ENCODE data around the gene AEN.

The AEN gene

DNA sequence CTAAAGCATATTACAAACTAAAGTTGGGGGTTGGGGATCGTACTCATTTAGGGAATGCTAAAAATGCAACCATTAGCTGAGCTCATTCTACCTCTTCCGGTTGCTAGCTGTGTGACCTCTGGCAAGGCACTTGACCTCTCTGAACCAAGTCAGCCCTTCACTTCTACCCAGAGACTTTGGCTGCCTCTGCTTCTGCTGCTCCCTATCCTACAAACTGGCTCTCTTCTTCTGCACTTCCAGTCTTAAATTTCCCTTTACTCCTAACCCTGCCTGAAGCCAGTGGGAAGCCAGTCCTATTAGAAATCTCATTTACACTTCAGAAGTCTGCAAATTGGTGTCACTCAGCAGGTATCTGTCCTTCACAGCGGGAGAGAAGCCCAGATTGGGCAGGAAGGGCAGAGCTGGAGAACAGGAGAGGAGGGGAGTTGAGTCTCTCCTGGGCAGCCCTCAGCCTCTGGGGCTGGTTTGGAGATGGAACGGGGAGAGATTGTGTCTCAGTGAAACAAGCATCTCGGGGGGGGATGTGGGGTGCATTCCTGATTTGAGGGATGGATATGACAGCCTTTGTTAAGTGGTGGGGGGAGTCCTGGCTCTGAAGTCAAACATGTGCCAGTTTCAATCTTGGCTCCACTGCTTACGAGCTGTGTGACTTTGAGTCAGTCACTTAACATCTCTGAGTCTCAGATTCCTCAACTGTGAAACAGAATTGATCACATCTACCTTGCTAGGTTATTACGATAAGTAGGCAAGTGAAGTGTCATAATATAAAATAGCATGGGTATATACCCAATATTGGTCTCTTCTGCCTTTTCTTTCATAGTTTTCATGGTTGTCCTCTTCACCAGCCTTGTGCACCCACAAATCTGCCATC, 7.8 kb upstream of the AEN start:
- no peak for DNase-seq

DNA sequence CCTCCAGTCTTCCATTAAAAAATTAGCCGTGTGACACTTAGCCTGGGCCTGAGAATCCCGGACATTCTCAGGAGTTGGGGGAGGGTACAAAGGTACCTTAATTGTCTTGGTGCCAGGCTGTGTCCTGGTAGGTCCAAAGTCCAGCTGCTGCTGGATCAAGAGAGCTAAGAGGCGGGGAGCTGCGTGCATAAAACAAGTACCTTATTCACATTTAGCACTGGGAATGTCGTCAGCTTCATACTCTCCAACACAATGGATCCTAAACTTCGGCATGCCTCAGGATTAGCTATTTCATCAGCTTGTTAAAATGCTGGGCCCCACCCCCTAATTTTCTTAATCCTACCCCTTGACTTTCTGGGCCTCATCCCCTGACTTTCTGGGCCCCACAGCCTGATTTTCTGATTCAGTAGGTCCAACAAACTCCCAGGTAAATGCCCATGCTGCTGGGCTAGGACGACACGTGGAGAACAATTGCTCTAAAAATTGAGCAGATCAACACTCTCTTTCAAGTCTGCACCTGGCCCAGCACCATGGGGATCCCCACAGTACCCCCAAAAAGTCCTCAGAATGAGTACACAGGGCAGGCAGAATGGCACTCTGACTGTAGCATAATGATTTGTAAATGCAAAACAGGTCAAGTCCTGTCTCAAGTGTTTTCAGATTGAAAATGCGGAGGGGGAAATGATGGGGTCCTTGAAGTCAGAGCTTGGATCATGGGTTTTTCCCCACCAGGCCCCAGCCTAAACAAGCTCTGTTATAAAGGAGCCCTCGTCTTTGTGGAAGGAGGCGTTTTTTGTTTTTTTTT, 5.6 kb upstream of the AEN start:
- no peak for DNase-seq

DNA sequence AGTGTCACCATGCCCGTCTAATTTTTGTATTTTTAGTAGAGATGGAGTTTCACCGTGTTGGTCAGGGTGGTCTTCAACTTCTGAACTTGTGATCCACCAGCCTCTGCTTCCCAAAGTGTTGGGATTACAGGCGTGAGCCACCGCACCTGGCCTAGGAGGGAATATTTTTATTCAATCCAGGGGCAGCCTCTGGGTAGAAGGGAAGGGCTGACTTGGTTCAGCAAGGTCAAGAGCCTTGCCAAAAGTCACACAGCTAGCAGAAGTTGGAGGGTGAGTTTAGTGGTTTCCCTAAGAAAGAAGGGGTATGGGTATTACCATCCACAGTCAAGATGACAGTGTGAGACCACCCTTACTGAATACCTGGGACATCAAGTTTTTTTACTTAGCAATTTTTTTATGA, 4.9 kb upstream of the AEN start:
- DNase-seq, result no peak

DNA sequence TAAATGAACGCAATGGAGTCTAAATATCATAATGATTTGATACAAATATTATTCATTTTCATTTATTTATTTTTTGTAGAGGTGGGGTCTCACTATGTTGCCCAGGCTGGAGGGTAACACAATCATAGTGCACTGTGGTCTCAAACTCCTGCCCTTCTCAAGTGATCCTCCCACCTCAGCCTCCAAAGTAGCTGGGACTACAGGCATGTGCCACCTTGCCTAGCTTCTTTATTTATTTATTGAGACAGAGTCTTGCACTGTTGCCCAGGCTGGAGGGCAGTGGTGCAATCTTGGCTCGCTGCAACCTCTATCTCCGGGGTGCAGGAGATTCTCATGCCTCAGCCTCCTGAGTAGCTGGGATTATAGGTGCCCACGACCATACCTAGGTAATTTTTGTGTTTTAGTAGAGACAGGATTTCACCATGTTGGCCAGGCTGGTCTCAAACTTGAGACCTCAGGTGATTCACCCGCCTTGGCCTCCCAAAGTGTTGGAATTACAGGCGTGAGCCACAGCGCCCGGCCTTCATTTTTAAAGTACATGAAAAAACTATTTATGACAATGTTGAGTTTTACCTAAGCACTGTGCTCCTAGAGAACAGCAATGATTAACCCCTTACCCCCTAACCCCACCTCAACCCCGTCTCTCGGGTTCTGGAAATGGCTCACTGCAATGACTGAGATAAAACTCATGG, 4.0 kb upstream of the AEN start:
- DNase-seq, result no peak

DNA sequence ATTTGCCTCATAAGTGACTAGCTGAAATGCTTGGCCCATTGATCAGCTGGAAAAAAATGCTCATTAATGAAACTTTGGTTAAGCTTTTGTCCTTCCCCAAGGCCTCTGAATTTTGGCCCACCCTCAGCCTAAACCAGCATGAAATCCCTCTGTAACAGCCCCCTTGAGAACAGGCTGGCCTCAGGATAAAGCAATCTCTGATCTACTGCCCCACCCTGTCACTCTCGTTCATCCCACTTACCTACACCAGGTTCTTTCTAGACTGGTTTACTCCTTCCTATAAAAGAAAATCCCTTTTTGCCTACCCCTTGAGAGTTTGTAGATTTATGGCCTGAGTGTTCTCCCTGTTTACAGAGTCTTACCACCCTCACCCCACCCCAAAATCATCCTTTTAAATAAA, 3.4 kb upstream of the AEN start:
- no peak for DNase-seq

DNA sequence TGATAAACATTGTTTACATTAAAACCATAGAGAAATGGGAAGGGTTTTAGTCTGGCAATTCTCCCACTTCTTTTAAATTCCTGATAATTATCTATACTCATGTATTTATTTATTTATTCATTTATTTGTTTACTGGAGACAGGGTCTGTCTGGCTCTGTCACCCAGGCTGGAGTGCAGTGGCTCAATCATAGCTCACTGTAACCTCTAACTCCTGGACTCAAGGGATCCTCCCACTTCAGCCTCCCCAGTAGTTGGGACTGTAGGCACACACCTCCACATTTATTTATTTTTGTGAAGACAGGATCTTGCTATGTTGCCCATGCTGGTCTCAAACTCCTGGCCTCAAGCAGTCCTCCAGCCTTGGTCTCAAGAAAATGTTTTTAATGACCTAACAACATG, 2.5 kb upstream of the AEN start:
- no peak for DNase-seq

DNA sequence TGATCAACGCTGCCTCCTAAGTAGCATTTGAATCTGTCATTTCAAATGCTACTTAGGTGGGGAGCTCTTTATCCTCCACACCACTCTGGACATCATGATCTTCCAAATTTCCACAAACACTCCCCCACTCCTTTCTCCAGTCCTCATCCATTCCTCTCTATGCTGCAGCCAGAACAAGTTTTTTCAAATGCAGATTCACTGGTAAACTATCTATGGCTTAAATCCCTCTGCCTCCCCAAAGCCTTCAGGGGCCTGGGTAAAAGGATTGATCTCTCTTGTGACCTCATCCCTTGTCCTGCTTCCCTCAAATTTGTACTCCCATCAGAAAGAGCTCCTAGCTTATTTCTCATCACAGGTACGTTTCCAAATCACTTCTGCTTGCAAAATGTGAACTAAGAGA, 1.3 kb upstream of the AEN start:
- DNase-seq, result no peak

DNA sequence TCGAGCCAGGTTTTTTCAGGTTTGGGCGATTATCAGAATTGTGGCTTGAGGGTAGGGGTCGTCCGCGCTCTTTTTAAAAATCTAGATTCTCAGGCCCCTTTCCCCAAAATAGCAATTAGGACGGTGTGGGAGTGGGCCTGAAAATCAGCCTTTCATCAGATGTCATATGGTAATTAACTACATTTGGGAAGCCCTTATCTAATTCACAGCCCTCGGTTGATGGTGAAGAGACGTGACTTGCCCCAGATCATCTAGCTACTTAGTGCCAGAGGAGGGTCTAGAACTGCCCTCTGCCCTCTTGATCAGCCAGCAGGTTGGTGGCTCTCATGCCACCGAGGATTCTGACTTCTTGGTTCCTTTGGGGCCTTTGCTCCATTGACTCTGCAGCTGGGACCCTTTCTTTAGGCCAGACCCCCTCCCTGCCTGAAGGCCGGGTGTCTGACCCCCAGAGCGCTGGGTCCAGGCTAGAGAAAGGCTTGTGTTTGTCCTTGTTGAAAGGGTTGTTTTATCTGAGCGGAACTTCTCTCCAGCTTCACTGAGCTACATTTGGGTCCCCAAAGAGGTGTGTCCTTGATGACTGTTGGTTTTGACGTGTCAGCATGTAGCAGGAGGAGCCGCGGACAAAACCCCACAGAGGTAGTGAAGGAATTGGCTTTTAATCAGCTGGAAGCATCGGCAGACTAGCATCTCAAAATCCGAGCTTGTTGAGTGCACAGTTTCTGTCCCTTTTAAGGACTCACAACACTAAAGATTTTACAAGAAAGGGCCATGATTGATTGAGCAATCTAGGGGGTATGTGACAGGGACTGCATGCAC, 857 bp downstream of the AEN start:
- no peak for DNase-seq

DNA sequence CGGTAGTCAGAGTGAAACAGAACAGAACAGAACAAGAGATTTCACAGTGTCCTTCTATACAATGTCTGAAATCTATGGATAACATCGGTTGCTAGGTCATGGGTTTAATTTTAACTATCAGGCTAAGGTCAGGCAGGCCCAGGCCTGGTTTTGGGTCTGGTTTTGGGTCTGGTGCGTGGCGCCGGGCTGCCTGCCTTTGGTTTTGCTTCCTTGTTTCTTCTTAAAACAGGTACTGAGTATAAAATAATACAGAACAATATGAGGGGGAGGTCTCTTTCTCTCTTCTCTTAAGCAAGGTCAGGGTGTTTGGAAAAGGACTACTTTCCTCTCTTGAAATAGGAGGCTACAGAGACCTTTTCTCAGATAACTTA, 1.4 kb downstream of the AEN start:
- DNase-seq, result no peak

DNA sequence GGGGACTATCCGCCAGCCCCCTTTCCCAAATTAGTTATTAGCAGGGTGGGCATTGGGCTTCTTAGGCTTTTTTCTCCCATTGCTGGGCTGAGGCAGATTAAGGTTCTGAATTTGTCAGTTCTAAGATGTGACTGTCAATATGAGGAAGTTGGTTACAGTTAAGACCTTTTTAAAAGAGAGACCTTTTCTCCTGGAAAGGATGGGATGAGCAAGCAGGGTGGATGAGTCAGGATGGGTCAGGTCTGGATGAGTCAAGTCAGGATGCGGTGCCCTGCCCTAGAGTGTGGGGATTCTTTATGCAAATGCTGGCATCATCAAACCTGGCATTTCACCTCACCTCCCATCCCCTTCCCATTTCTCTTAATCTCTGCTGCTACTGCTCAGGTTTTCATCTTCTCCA, 1.9 kb downstream of the AEN start:
- DNase-seq, result no peak

DNA sequence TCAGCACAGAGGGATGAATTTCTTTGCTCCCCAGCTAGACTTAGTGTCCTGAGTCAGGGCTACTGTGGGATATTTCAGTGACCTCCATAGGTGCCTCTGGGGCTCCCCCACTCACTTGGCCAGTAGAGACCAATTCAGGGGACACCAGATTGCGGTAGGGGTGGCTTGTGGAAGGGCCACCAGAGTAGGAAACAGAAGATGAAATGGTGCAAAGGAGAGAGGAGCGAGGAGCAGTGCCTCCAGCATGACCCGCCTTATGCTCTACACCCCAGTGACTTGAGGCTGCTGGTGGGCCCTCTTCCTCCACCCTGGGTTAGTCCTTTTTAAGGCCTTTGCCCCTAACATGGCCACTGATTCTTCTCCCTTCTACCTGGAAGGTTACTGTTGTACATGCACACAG, 2.5 kb downstream of the AEN start:
- DNase-seq, result no peak

DNA sequence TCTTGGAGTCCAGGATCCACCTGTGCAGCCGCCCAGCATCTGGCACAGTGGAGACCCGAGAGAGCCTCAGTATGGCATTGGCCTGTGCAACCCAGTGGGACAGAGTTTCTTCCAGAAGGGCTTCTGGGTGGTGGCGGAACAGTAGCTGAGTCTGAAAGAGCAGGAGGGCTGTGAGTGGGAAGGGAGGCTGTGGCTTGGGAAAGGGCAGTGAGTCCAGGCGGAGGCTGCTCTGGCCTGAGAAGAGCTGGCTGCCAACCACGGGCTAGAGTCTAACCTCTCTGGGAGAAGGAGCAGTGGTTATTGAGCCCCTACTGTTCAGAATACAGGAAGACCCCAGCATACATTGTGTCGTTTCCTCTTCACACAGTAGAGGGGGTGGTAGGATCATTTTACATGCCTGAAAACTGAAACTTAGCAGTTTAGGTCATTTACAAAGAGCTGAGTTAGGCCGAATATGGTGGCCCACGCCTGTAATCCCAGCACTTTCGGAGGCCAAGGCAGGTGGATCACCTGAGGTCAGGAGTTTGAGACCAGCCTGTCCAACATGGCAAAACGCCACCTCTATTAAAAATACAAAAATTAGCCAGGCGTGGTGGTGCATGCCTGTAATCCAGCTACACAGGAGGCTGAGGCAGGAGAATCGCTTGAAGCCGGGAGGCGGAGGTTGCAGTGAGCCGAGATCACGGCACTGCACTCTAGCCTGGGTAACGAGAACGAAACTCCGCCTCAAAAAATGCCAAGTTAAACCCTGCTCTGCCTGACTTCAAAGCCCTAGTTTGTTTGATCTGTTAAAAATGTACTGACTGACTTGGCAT, 3.2 kb downstream of the AEN start:
- DNase-seq, result no peak

DNA sequence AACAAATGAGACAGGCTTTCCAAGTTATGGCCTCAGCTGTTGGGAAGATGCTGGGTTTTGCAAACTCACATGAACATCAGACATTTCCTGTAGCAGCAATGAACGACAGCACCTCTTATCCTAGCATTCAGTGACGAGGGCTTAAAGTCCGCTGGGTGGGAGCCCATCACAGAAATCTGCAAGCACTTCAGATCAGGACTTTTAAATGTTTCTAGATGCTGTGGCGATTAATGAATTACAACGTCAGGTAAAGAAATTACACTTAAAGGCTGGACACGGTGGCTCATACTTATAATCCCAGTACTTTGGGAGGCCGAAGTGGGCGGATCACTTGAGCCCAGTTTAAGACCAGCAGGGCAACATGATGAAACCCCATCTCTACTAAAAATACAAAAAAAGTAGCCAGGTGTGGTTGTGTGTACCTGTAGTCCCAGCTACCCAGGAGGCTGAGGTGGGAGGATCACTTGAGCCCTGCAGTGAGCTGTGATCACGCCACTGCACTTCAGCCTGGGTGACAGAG, 3.9 kb downstream of the AEN start:
- DNase-seq, result no peak

DNA sequence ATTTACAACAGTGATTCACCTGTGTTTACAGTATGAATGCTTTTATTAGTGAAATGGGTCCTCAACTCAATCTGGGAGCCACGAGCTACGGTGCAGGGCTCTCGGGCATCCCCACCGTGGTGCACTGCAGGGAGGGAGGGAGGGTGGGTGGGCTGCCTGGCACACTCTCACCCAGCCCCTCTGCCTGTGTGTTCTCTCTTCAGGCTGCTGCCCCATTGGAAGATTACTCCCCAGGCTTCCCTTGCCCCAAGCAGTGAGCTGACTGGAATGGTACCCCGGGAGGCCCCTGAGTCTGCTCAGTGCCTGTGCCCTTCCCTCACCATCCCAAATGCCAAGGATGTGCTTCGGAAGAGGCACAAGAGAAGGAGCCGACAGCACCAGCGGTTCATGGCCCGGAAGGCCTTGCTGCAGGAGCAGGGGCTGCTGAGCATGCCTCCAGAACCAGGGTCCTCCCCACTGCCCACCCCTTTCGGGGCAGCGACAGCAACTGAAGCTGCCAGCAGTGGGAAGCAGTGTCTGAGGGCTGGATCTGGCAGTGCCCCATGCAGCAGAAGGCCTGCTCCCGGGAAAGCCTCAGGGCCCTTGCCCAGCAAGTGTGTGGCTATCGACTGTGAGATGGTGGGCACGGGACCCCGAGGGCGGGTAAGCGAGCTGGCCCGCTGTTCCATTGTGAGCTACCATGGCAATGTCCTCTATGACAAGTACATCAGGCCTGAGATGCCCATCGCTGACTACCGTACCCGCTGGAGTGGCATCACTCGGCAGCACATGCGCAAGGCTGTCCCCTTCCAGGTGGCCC, 5.0 kb downstream of the AEN start:
- no peak for DNase-seq

DNA sequence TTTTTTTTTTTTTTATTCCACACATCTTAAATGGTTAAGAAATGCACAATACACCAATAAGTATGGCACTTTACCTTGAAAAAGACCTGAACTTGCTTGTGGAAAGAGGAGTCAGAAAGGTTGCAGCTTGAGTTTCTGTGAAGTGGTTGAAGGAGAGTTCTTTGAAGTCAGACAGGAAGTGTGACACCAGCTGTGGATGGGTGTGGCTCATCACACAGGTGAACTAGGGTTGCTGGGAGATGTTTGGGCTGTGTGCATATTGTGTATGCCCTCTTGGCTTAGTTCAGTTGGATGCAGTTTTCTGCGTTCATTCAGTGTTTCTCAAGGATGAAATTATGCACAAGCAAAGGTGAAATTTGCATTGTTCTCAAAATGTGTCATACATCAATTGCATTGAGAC, 6.3 kb downstream of the AEN start:
- no peak for DNase-seq

DNA sequence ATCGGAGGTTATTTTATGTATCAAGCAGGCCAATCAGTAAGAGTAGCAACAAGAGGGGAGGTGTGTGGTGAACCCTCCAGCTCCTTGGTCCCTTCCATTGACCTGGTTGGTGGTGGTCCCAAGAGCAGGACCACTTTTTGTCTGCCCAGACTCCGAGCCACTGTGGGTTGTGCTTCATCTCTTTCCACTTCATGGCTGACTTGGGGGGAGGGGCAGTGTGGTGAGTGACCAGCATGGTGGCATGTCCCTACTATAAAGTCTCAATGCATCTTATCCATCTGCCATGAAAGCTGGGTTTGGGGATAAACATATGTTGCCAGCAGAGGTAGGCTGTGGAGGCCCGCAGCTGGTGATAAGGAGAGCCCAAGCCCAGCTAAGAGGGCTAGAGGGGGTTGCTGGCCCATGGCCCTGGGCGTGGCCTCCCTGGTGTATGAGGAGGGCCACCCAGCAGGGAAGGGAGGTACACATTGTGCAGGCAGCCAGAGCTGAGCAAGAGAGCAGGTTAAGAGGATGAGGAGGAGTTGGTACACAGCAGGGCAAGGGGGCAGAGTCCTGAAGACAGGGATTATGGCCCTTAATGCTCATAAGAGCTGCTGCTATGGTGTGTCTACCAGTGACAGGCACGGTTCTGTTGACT, 7.0 kb downstream of the AEN start:
- DNase-seq, result no peak

DNA sequence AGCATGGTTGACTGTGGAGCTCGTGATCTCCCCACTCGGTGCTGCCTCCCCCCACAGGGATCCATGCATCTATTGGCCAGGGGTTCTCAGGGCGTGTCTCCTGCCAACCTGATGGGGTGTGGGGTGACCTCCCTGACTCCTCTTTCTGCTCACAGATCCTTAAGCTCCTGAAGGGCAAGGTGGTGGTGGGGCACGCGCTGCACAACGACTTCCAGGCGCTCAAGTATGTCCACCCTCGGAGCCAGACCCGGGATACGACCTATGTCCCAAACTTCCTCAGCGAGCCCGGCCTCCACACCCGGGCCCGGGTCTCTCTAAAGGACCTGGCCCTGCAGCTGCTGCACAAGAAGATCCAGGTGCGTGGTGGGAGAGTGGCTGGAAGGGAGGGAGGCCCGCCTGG, 7.9 kb downstream of the AEN start:
- no peak for DNase-seq

DNA sequence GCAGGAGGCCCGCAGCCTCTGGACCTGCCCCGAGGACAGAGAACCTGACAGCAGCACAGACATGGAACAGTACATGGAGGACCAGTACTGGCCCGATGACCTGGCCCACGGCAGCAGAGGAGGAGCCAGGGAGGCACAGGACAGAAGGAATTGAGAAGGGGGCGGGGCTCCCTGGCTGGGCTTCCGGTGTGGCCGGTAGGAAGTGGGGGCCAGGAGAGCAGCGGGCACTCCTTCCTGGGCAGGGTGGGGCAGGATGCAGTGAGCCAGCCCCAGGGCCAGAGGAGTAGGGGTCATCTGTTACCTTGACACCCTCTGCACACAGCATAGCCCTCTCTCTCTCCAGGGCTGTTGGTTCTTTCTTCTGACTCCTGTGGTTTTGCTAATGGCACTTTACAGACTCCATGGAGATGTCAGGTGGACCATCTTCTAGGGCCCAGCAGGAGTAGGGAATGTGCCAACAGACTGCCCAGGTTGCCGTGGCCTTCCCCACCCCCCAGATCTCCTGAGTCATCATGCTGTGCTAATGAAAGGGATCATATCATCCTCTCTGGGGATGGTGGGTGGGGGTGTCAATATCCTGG, 9.1 kb downstream of the AEN start:
- no peak for DNase-seq

DNA sequence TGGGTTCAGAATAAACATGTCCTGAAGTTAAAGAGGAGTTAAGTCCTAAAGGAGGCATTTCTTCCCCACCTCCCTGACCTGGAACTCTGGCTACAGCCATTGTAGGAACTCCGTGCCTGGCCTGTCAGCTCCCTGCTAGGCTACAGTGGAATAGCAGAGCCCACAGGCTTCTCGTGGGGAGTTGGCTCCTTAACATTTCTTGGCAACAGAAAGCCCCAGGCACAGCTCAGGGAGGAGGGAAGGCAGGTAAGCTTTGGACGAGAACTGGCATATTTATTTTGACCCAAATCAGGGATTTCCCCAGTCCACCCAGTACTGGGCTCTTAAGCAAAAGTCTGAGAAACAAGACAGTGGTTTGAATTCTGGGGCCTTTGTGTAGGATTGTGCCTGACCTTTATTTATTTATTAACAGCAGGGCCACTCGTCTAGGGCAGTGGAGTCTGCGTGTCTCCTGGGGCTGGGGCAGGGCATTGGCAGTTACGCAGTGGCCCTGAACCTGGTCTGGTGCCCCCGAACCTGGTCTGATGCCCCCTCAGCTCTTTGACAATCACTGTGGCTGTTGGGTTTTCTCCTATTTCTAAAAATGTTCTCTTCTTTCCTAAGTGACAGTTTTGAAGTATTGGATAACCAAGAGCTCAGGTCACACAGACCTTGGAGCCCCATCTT, 9.8 kb downstream of the AEN start:
- no peak for DNase-seq
